Heart left ventricle (tissue), 16 donors: Measurements from ENCODE around the gene CHTF18. TPM values are rescaled to one million over a fixed set of nuclear protein-coding genes. Genes with fewer than 3 reads are reported as not detected.
"Not testable (repeated sequence)": the region's sequence is repeated elsewhere in the genome, so short reads cannot be mapped to it uniquely, and the experiment has no call there.

Experiments
- ATAC-seq, 4 donors: fragments of 200-7000 bp; cut with Tn5 transposase; one replicate each; pipeline ENCODE4 v1.9.1; 2020 to 2022; ENCODE audit warnings: moderate library complexity in 4 of 4, mild to moderate bottlenecking in 3 of 4, moderate number of reproducible peaks in 1 of 4
- DNase-seq, 5 donors: peaks; one replicate each; pipeline ENCODE4 v3.0.0-alpha.2; 2020
- H3K27ac ChIP-seq, 12 donors: fragments of 200-600 bp; sonication (generic) in 4 of 12; one replicate each; pipeline versions ENCODE4 v1.5.0 to v1.8.0; 2016 to 2022; ENCODE audit warnings: mild to moderate bottlenecking in 2 of 12
- H3K27me3 ChIP-seq, 9 donors: fragments of 200-600 bp; sonication (generic) in 2 of 9; one replicate each; pipeline versions ENCODE4 v1.5.1 to v1.8.0; 2016 to 2022; ENCODE audit warnings: mild to moderate bottlenecking in 3 of 9
- H3K36me3 ChIP-seq, 9 donors: fragments of 200-600 bp; sonication (generic) in 2 of 9; one replicate each; pipeline versions ENCODE4 v1.5.0 to v1.8.0; 2018 to 2022; ENCODE audit warnings: mild to moderate bottlenecking in 2 of 9
- H3K4me1 ChIP-seq, 12 donors: fragments of 200-600 bp; sonication (generic) in 4 of 12; one replicate each; pipeline versions ENCODE4 v1.5.0 to v1.8.0; 2016 to 2022; ENCODE audit warnings: mild to moderate bottlenecking in 3 of 12
- H3K4me3 ChIP-seq, 12 donors: fragments of 200-600 bp; sonication (generic) in 4 of 12; one replicate each; pipeline versions ENCODE4 v1.5.0 to v1.8.0; 2017 to 2022; ENCODE audit warnings: mild to moderate bottlenecking in 9 of 12, moderate library complexity in 4 of 12
- H3K9me3 ChIP-seq, 12 donors: fragments of 200-600 bp; sonication (generic) in 4 of 12; one replicate each; pipeline versions ENCODE4 v1.5.0 to v1.8.0; 2016 to 2022; ENCODE audit warnings: mild to moderate bottlenecking in 1 of 12
- CTCF ChIP-seq, 12 donors: fragments of 200-600 bp; sonication (generic) in 4 of 12; IDR thresholded peaks; one replicate each; pipeline versions ENCODE4 v1.5.0 to v1.8.0; 2018 to 2022; ENCODE audit warnings: antibody characterized with exemption in 12 of 12, mild to moderate bottlenecking in 5 of 12
- POLR2A ChIP-seq, 2 donors: fragments of 450-650 bp; IDR thresholded peaks; one replicate each; pipeline ENCODE4 v1.6.1; 2017; ENCODE audit warnings: antibody characterized with exemption in 2 of 2, mild to moderate bottlenecking in 2 of 2, moderate library complexity in 2 of 2
- WGBS, 4 donors: extraction: QIAGEN DNeasy Blood & Tissue Kit in 2 of 4; methylation state at CpG; one replicate each; pipeline versions ENCODE4 v1.1.5 to v1.1.7; 2013 to 2018; 5-methylcytosine and 5-hydroxymethylcytosine counted together
- intact Hi-C, 10 donors: fragments of 100-400 bp; cut with DNase I; formaldehyde crosslinking; loops; one replicate each; pipeline versions ENCODE4 v1.11.1 to v1.14.2; 2022
- polyA plus RNA-seq, 2 donors: library from polyadenylated mRNA; stranded (reverse); fragments of 200-250 nt; gene quantifications; one replicate each; pipeline ENCODE4 v1.2.3, GENCODE V29; 2013
- total RNA-seq, 9 donors: library from RNA; depleted of rRNA in 2 of 9; stranded (reverse); fragments of >200 nt in 2 of 9; fragmentation: NEBNext Ultra II Directional in 3 of 9; extraction: Animal tissue kit (Norgen Biotek cat#: 25700) in 3 of 9; gene quantifications; one replicate each; pipeline versions ENCODE4 v1.1.0 to v1.2.4, GENCODE V29; 2016 to 2023
- donor health status: ischemic (EF 13 %, LVEDD 7.1; RV severe dilation, severe dysfunction).
- donor health status: healthy with polysubstance abuse.
- donor health status: DM: no; HTN: yes; CAD: no.
- donor health status: DM: no; HTN: no; CAD: no.
- donor health status: ischemic (EF 25% LVEDD 6.9; RV normal size, moderate dysfunction).
- donor health status: ischemic (EF 25% LVEDD 5.7; RV mildly dilated, moderate dysfunction).
- donor health status: healthy.
- donor health status: DM: yes; HTN: yes; CAD: no.
- donor health status: ischemic (EF 35%, LVEDD 5.7; RV mildly dilated, moderate dysfunction).
- donor health status: nonischemic (EF 11% LVEDD 7.7; RV severe dilation, severe dysfunction).
- donor health status: DM: yes; HTN: yes; CAD: no.
- donor health status: PGD.
- donor health status: ischemic (EF 29% LVEDD 5.4; RV normal size, mild dysfunction).
- donor health status: nonischemic (EF 23%, LVEDD 6.1; RV moderate dilation, normal function).

The CHTF18 gene
- total and polyA plus RNA-seq, 11 donors = 0.83 to 15.0 (median 3.9) TPM

- peaks cover 0 to 27% (median 3%) of the 10 kb centered on the region in 9 donors for H3K27me3 ChIP-seq
- no peaks in the 10 kb centered on the region for H3K4me1 ChIP-seq
- DNase-seq = no peak
- TF ChIP-seq CTCF (IDR thresholded peaks at IDR 0.05) (no peak), POLR2A (IDR thresholded peaks at IDR 0.05) (no peak)
- no peak overlapping the region for H3K27ac ChIP-seq
- intact Hi-C loops = no loop called here
- H3K36me3 ChIP-seq = no peaks in the 10 kb centered on the region
- no peak for ATAC-seq
- peaks cover 0 to 42% (median 16%) of the 10 kb centered on the region in 12 donors for H3K9me3 ChIP-seq
- WGBS, 4 donors = 86 to 88% (median 87%) methylated on average over 4 of the region's 4 CpGs
- no peak overlapping the region for H3K4me3 ChIP-seq
Observed at GRCh38 chr16:836221-836620, 47.8 kb downstream of the CHTF18 start.

GRCh38 chr16:836822-837221, 48.4 kb downstream of the CHTF18 start:
- 86 to 91% (median 88%) methylated on average over 3 of the region's 3 CpGs for WGBS, 4 donors

GRCh38 chr16:838741-839140, 50.3 kb downstream of the CHTF18 start:
- 80 to 88% (median 84%) methylated on average over 14 of the region's 14 CpGs for WGBS, 4 donors
- H3K27me3 ChIP-seq = peaks cover 0 to 38% (median 4%) of the 10 kb centered on the region in 9 donors
- H3K4me1 ChIP-seq = no peaks in the 10 kb centered on the region
- H3K36me3 ChIP-seq = no peaks in the 10 kb centered on the region
- intact Hi-C loops = no loop called here
- no peak overlapping the region for H3K4me3 ChIP-seq
- DNase-seq (peak in 1 of 5 donors; percentile 34), ATAC-seq (no peak)
- no peak for TF ChIP-seq CTCF (IDR thresholded peaks at IDR 0.05)
- TF ChIP-seq POLR2A (IDR thresholded peaks at IDR 0.05) = no peak
- peaks cover 0 to 41% (median 16%) of the 10 kb centered on the region in 12 donors for H3K9me3 ChIP-seq
- H3K27ac ChIP-seq = no peak overlapping the region

More at GRCh38 chr16:836822-837221, 48.4 kb downstream of the CHTF18 start:
- H3K4me1 ChIP-seq, H3K27ac ChIP-seq, intact Hi-C loops, DNase-seq, H3K4me3 ChIP-seq, ATAC-seq, H3K36me3 ChIP-seq: not testable (repeated sequence)
- Histone ChIP-seq H3K27me3 (peaks cover 0 to 27% (median 4%) of the 10 kb centered on the region in 9 donors), H3K9me3 (peaks cover 0 to 42% (median 16%) of the 10 kb centered on the region in 12 donors)

- Histone ChIP-seq H3K27ac (no peak overlapping the region), H3K27me3 (peaks cover 0 to 38% (median 4%) of the 10 kb centered on the region in 9 donors), H3K36me3 (no peaks in the 10 kb centered on the region), H3K4me3 (no peak overlapping the region), H3K9me3 (peaks cover 0 to 32% (median 16%) of the 10 kb centered on the region in 12 donors), H3K4me1 (no peaks in the 10 kb centered on the region)
- ATAC-seq (peak in 1 of 4 donors; percentile 8), DNase-seq (peak in 1 of 5 donors; percentile 46)
- WGBS, 4 donors = 65 to 82% (median 73%) methylated on average over 6 to 24 of the region's 24 CpGs
- intact Hi-C loops = no loop called here
- no peak for TF ChIP-seq CTCF (IDR thresholded peaks at IDR 0.05)
- TF ChIP-seq POLR2A (IDR thresholded peaks at IDR 0.05) = no peak
Observed at GRCh38 chr16:839643-840408, 51.4 kb downstream of the CHTF18 start.
